DOHH2 (cell line): ENCODE measurements around the gene SNRNP35.
"Not testable (repeated sequence)": the region's sequence is repeated elsewhere in the genome, so short reads cannot be mapped to it uniquely, and the experiment has no call there.

Experiments
- H3F3A ChIP-seq: fragments of 200-600 bp; sonication (generic), shearing (Covaris generic); 2 replicates; pipeline ENCODE4 v1.6.0; 2016; ENCODE audit warnings: antibody characterized with exemption, mild to moderate bottlenecking; ENCODE audit not compliant: control insufficient read depth, insufficient read depth
- H3K27ac ChIP-seq: fragments of 200-600 bp; sonication (generic); 2 replicates; pipeline ENCODE4 v1.5.1; 2014; ENCODE audit warnings: low read depth, mild to moderate bottlenecking, low read length, moderate library complexity
- H3K27me3 ChIP-seq: fragments of 200-600 bp; sonication (generic); 2 replicates; pipeline ENCODE4 v1.6.1; 2014; ENCODE audit warnings: mild to moderate bottlenecking, low read length, mixed read lengths; ENCODE audit not compliant: control insufficient read depth
- H3K36me3 ChIP-seq: fragments of 200-600 bp; sonication (generic); 2 replicates; pipeline ENCODE4 v1.6.1; 2014; ENCODE audit warnings: mild to moderate bottlenecking, low read length, moderate library complexity, mixed read lengths; ENCODE audit not compliant: control insufficient read depth
- H3K4me1 ChIP-seq: fragments of 200-600 bp; sonication (generic); 2 replicates; pipeline ENCODE4 v1.6.1; 2014; ENCODE audit warnings: mild to moderate bottlenecking, low read length, mixed read lengths; ENCODE audit not compliant: control insufficient read depth
- H3K4me2 ChIP-seq: fragments of 200-600 bp; sonication (generic); 2 replicates; pipeline ENCODE4 v1.6.0; 2014; ENCODE audit warnings: mild to moderate bottlenecking, low read length, moderate library complexity
- H3K4me3 ChIP-seq: fragments of 200-600 bp; sonication (generic); 2 replicates; pipeline ENCODE4 v1.5.1; 2014; ENCODE audit warnings: mild to moderate bottlenecking, low read length, mixed read lengths
- H3K79me2 ChIP-seq: fragments of 200-600 bp; sonication (generic); 2 replicates; pipeline ENCODE4 v1.6.1; 2014; ENCODE audit warnings: mild to moderate bottlenecking, low read length, mixed read lengths; ENCODE audit not compliant: control insufficient read depth
- H3K9me2 ChIP-seq: fragments of 200-600 bp; sonication (generic); replicated peaks from 2 replicates; pipeline ENCODE4 v1.6.1; 2014; ENCODE audit warnings: mild to moderate bottlenecking, low read length, mixed read lengths; ENCODE audit not compliant: control insufficient read depth
- H3K9me3 ChIP-seq: fragments of 200-600 bp; sonication (generic); 2 replicates; pipeline ENCODE4 v1.6.1; 2014; ENCODE audit warnings: antibody characterized with exemption, low read length, mixed read lengths; ENCODE audit not compliant: control insufficient read depth, insufficient read depth
- H4K20me1 ChIP-seq: fragments of 200-600 bp; sonication (generic); 2 replicates; pipeline ENCODE4 v1.6.0; 2014; ENCODE audit warnings: low read depth, mild to moderate bottlenecking, antibody characterized with exemption, low read length, moderate library complexity; ENCODE audit not compliant: control insufficient read depth, insufficient read depth
- EZH2phosphoT487 ChIP-seq: fragments of 200-600 bp; sonication (generic); IDR thresholded peaks from 2 replicates; pipeline ENCODE4 v1.6.1; 2017; ENCODE audit warnings: borderline replicate concordance, mild to moderate bottlenecking, antibody characterized with exemption, low read length, moderate library complexity, mixed read lengths
- TF ChIP-seq, protein P1 (sequence below): fragments of 200-600 bp; sonication (generic); IDR thresholded peaks from one replicate; pipeline ENCODE4 v1.5.1; 2014; ENCODE audit warnings: antibody characterized with exemption, mild to moderate bottlenecking, low read depth, low read length; ENCODE audit not compliant: poor library complexity, severe bottlenecking

Gene SNRNP35

DNA sequence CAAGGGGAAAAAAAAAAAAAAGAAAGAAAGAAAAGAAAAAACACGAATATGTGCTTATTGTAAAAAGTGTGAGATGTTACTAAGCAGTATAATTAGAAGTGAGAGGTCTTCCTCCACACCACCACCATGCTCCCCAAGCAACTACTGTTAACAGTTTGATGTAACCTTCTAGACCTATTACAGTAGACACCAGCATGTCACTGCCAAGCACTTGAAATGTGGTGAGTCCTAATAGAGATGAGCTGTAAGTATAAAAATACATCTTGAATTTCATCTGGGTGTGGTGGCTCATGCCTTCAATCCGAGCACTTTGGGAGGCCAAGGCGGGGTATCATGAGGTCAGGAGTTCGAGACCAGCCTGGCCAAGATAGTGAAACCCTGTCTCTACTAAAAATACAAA is 8.1 kb upstream of the SNRNP35 start:
- Histone ChIP-seq H3K27ac (no peak overlapping the region), H3K4me3 (no peak overlapping the region), H3K4me2 (no peak overlapping the region), H3K36me3 (no peaks in the 10 kb centered on the region), H3K4me1 (peaks cover 14% of the 10 kb centered on the region), H3K9me3 (no peaks in the 10 kb centered on the region), H3K27me3 (no peaks in the 10 kb centered on the region), H4K20me1 (no peaks in the 10 kb centered on the region), H3K79me2 (no peaks in the 10 kb centered on the region), H3F3A (peaks cover 3% of the 10 kb centered on the region; the same call in 1 of the 2 replicates), H3K9me2 (no peaks in the 10 kb centered on the region)
- TF ChIP-seq, protein P1, sequence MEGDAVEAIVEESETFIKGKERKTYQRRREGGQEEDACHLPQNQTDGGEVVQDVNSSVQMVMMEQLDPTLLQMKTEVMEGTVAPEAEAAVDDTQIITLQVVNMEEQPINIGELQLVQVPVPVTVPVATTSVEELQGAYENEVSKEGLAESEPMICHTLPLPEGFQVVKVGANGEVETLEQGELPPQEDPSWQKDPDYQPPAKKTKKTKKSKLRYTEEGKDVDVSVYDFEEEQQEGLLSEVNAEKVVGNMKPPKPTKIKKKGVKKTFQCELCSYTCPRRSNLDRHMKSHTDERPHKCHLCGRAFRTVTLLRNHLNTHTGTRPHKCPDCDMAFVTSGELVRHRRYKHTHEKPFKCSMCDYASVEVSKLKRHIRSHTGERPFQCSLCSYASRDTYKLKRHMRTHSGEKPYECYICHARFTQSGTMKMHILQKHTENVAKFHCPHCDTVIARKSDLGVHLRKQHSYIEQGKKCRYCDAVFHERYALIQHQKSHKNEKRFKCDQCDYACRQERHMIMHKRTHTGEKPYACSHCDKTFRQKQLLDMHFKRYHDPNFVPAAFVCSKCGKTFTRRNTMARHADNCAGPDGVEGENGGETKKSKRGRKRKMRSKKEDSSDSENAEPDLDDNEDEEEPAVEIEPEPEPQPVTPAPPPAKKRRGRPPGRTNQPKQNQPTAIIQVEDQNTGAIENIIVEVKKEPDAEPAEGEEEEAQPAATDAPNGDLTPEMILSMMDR: no peak
- no peak for TF ChIP-seq EZH2phosphoT487

DNA sequence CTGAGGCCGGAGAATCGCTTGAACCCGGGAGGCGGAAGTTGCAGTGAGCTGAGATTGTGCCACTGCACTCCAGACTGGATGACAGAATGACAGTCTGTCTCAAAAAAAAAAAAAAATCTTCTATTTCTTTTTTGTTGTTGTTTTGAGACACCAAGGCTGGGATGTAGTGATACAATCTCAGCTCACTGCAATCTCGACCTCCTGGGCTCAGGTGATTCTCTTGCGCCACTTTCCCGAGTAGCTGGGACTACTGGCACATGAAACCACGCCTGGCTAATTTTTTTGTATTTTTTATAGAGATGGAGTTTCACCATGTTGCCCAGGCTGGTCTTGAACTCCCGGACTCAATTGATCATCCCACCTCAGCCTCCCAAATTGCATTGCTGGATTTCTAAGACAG is 7.3 kb upstream of the SNRNP35 start:
- H3K79me2 ChIP-seq: no peaks in the 10 kb centered on the region
- H3K4me3 ChIP-seq: no peak overlapping the region
- peaks cover 9% of the 10 kb centered on the region for H3K4me1 ChIP-seq
- H3K9me3 ChIP-seq: no peaks in the 10 kb centered on the region
- no peak overlapping the region for H3K27ac ChIP-seq
- H4K20me1 ChIP-seq: no peaks in the 10 kb centered on the region
- H3K36me3 ChIP-seq: no peaks in the 10 kb centered on the region
- TF ChIP-seq EZH2phosphoT487: no peak
- TF ChIP-seq, protein P1: no peak
- H3K9me2 ChIP-seq: no peaks in the 10 kb centered on the region
- no peaks in the 10 kb centered on the region for H3K27me3 ChIP-seq
- no peak overlapping the region for H3K4me2 ChIP-seq
- peaks cover 3% of the 10 kb centered on the region; the same call in 1 of the 2 replicates for H3F3A ChIP-seq

DNA sequence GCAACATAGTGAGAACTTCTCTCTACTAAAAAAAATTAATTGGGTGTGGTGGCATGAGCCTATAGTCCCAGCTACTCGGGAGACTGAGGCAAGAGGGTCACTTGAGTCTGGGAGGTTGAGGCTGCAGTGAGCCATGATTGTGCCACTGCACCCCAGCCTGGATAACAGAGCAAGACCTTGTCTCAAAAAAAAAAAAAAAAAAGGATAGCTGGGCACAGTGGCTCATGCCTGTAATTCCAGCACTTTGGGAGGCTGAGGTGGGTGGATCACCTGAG is 5.7 kb upstream of the SNRNP35 start:
- not testable (repeated sequence) for H3F3A ChIP-seq, H3K9me2 ChIP-seq, H3K79me2 ChIP-seq, H3K36me3 ChIP-seq, H3K27me3 ChIP-seq, H3K4me1 ChIP-seq, H3K27ac ChIP-seq, H3K4me3 ChIP-seq, H3K4me2 ChIP-seq, H3K9me3 ChIP-seq, H4K20me1 ChIP-seq

DNA sequence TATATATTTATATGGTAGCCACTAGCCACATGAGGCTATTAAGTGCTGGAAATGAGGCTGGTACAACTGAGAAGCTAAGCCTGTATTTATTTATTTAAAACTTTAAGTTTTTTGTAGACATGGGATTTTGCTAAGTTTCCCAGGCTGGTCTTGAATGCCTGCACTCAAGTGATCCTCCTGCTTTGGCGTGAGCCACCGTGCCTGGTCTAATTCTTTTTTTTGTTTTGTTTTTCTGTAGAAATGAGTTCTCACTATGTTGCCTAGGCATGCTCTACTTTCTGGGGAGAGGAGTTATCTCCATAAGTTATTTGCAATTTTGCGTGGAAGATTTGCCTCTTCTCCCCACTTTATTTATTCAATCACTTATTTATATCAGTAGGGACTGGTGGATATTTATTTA is 4.8 kb upstream of the SNRNP35 start:
- TF ChIP-seq, protein P1: no peak
- no peak for TF ChIP-seq EZH2phosphoT487
- no peak overlapping the region for H3K4me3 ChIP-seq
- no peaks in the 10 kb centered on the region for H4K20me1 ChIP-seq
- no peaks in the 10 kb centered on the region for H3K27me3 ChIP-seq
- H3K9me3 ChIP-seq: no peaks in the 10 kb centered on the region
- H3K4me2 ChIP-seq: no peak overlapping the region
- H3K36me3 ChIP-seq: 0 out of 2 replicates have a peak, but pooled peaks cover 2% of the 10 kb centered on the region
- H3K79me2 ChIP-seq: no peaks in the 10 kb centered on the region
- H3K4me1 ChIP-seq: no peaks in the 10 kb centered on the region
- H3F3A ChIP-seq: peaks cover 7% of the 10 kb centered on the region; the same call in 1 of the 2 replicates
- H3K27ac ChIP-seq: no peak overlapping the region
- no peaks in the 10 kb centered on the region for H3K9me2 ChIP-seq

DNA sequence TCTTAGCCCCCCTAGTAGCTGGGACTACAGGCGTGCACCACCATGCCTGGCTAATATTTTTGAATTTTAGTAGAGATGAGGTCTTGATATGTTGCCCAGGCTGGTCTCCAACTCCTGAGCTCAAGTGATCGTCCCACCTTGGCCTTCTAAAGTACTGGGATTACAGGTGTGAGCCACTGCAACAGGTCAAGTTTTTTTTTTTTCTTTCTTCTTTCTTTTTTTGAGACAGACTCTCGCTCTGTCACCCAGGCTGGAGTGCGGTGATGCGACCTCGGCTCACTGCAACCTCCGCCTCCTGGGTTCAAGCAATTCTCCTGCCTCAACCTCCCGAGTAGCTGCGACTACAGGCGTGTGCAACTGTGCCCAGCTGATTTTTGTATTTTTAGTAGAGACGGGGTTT is 5.2 kb downstream of the SNRNP35 start:
- H3K4me2 ChIP-seq, H3F3A ChIP-seq, H3K27ac ChIP-seq, H3K9me3 ChIP-seq, H4K20me1 ChIP-seq, H3K4me3 ChIP-seq, H3K27me3 ChIP-seq, H3K9me2 ChIP-seq: not testable (repeated sequence)
- Histone ChIP-seq H3K36me3 (peaks cover 24% of the 10 kb centered on the region), H3K4me1 (peaks cover 11% of the 10 kb centered on the region), H3K79me2 (peaks cover 69% of the 10 kb centered on the region)
